ENCODE data around the gene SUFU.

- TF ChIP-seq CTCF (IDR thresholded peaks at IDR 0.05 in 8 of 11, conservative IDR thresholded peaks at IDR 0.05 in 3 of 11) (no peak), POLR2A (IDR thresholded peaks at IDR 0.05) (no peak)
These were observed 115.7 kb downstream of the SUFU start for GRCh38 chr10:102619281-102619981.

All from spleen (tissue), 7 donors.